Measurements from ENCODE around the gene CACNA1B. TPM values are rescaled to one million over a fixed set of nuclear protein-coding genes. Genes with fewer than 3 reads are reported as not detected.

Gene CACNA1B
- total RNA-seq, 4 donors from 2014 or later: not detected

- no peak for TF ChIP-seq CTCF (IDR thresholded peaks at IDR 0.05)
- no peak for DNase-seq (ENCODE audit: low spot score)
Observed at GRCh38 chr9:138033950-138034349, 156.4 kb downstream of the CACNA1B start.

GRCh38 chr9:138037140-138037539, 159.6 kb downstream of the CACNA1B start:
- DNase-seq (ENCODE audit: low spot score) (no peak), ATAC-seq (ENCODE audit: low FRiP score) (no peak)
- TF ChIP-seq CTCF (IDR thresholded peaks at IDR 0.05): no peak

More at GRCh38 chr9:138033950-138034349, 156.4 kb downstream of the CACNA1B start:
- ATAC-seq (ENCODE audit: low FRiP score): no peak

GRCh38 chr9:138038244-138038671, 160.7 kb downstream of the CACNA1B start:
- DNase-seq (ENCODE audit: low spot score) (no peak), ATAC-seq (ENCODE audit: low FRiP score) (no peak)
- TF ChIP-seq CTCF (IDR thresholded peaks at IDR 0.05): no peak

- DNase-seq (ENCODE audit: low spot score): no peak
- no peak for ATAC-seq (ENCODE audit: low FRiP score)
- no peak for TF ChIP-seq CTCF (IDR thresholded peaks at IDR 0.05)
Observed at GRCh38 chr9:138040446-138041430, 163.2 kb downstream of the CACNA1B start.

- ATAC-seq (ENCODE audit: low FRiP score) (no peak), DNase-seq (ENCODE audit: low spot score) (no peak)
- no peak for TF ChIP-seq CTCF (IDR thresholded peaks at IDR 0.05)
Observed at GRCh38 chr9:138042146-138042545, 164.6 kb downstream of the CACNA1B start.

GRCh38 chr9:138042640-138043039, 165.1 kb downstream of the CACNA1B start:
- ATAC-seq (ENCODE audit: low FRiP score): no peak
- TF ChIP-seq CTCF (IDR thresholded peaks at IDR 0.05): no peak
- DNase-seq (ENCODE audit: low spot score): no peak

- no peak for TF ChIP-seq CTCF (IDR thresholded peaks at IDR 0.05)
- ATAC-seq (ENCODE audit: low FRiP score): no peak
- no peak for DNase-seq (ENCODE audit: low spot score)
Observed at GRCh38 chr9:138043061-138043410, 165.5 kb downstream of the CACNA1B start.
